Thyroid gland (tissue), 4 donors: ENCODE data around the gene SLC7A14. TPM values are rescaled to one million over a fixed set of nuclear protein-coding genes. Genes with fewer than 3 reads are reported as not detected.

Source experiments
- DNase-seq, 2 donors: peaks; one replicate each; pipeline ENCODE4 v3.0.0-alpha.2; 2019
- H3K27ac ChIP-seq, 3 donors: fragments of 200-600 bp; sonication (generic); 1 replicate in 2 of 3; 2 replicates in 1 of 3; pipeline ENCODE4 v1.5.1; 2016 to 2019; ENCODE audit warnings: mild to moderate bottlenecking in 1 of 3, moderate library complexity in 1 of 3
- H3K27me3 ChIP-seq: fragments of 200-600 bp; sonication (generic); one replicate; pipeline ENCODE4 v1.5.1; 2019
- H3K36me3 ChIP-seq, 2 donors: fragments of 200-600 bp; sonication (generic); one replicate each; pipeline ENCODE4 v1.5.1; 2016 to 2019
- H3K4me1 ChIP-seq, 2 donors: fragments of 200-600 bp; sonication (generic); one replicate each; pipeline ENCODE4 v1.5.1; 2017 to 2019
- H3K4me3 ChIP-seq, 3 donors: fragments of 200-600 bp; sonication (generic); replicated peaks in 1 of 3; 1 replicate in 2 of 3; 2 replicates in 1 of 3; pipeline ENCODE4 v1.5.1; 2016; ENCODE audit warnings: mild to moderate bottlenecking in 1 of 3
- H3K9me3 ChIP-seq: fragments of 200-600 bp; sonication (generic); one replicate; pipeline ENCODE4 v1.5.1; 2017
- POLR2A ChIP-seq, 2 donors: fragments of 450-650 bp; IDR thresholded peaks; one replicate each; pipeline ENCODE4 v1.6.1; 2017; ENCODE audit warnings: antibody characterized with exemption in 2 of 2, mild to moderate bottlenecking in 2 of 2, moderate library complexity in 1 of 2
- WGBS, 2 donors: methylation state at CpG; one replicate each; pipeline ENCODE4 v1.1.5; 2017; 5-methylcytosine and 5-hydroxymethylcytosine counted together
- intact Hi-C: fragments of 100-400 bp; cut with DNase I; formaldehyde crosslinking; loops from one replicate; pipeline ENCODE4 v1.15.1; 2023
- total RNA-seq, 4 donors: library from RNA; depleted of rRNA; stranded (reverse); fragments of >200 nt; gene quantifications; one replicate each; pipeline ENCODE4 v1.2.3, GENCODE V29; 2016
- TF ChIP-seq, protein P1 (sequence below), 6 experiments: fragments of 200-600 bp in 3 of 6; fragments of 450-650 bp in 3 of 6; sonication (generic) in 3 of 6; IDR thresholded peaks; one replicate each; pipeline ENCODE4 v1.5.1; 2016 to 2019; ENCODE audit warnings: antibody characterized with exemption in 6 of 6, mild to moderate bottlenecking in 2 of 6, inconsistent platforms in 1 of 6, moderate library complexity in 1 of 6

Gene SLC7A14
- total RNA-seq, 4 donors from 2014 or later, result 0.11 to 0.34 (median 0.13) TPM; not detected in 1

- DNase-seq, result no peak
- Histone ChIP-seq H3K9me3 (no peaks in the 10 kb centered on the region), H3K4me1 (no peaks in the 10 kb centered on the region), H3K27ac (no peak overlapping the region), H3K27me3 (no peaks in the 10 kb centered on the region), H3K4me3 (no peak overlapping the region), H3K36me3 (no peaks in the 10 kb centered on the region)
- WGBS, 2 donors, result 95 to 97% methylated on average over 11 to 14 of the region's 14 CpGs
- intact Hi-C loops, result no loop called here
- TF ChIP-seq POLR2A (IDR thresholded peaks at IDR 0.05), result no peak
- TF ChIP-seq, protein P1, sequence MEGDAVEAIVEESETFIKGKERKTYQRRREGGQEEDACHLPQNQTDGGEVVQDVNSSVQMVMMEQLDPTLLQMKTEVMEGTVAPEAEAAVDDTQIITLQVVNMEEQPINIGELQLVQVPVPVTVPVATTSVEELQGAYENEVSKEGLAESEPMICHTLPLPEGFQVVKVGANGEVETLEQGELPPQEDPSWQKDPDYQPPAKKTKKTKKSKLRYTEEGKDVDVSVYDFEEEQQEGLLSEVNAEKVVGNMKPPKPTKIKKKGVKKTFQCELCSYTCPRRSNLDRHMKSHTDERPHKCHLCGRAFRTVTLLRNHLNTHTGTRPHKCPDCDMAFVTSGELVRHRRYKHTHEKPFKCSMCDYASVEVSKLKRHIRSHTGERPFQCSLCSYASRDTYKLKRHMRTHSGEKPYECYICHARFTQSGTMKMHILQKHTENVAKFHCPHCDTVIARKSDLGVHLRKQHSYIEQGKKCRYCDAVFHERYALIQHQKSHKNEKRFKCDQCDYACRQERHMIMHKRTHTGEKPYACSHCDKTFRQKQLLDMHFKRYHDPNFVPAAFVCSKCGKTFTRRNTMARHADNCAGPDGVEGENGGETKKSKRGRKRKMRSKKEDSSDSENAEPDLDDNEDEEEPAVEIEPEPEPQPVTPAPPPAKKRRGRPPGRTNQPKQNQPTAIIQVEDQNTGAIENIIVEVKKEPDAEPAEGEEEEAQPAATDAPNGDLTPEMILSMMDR (IDR thresholded peaks at IDR 0.05), result no peak
These were observed 153.5 kb downstream of the SLC7A14 start for GRCh38 chr3:170432416-170432815.

- 95 to 97% methylated on average over 3 of the region's 3 CpGs for WGBS, 2 donors
These were observed 154.8 kb downstream of the SLC7A14 start for GRCh38 chr3:170431054-170431453.

GRCh38 chr3:170429050-170429449 lies 156.8 kb downstream of the SLC7A14 start:
- Histone ChIP-seq H3K4me3 (no peak overlapping the region), H3K36me3 (no peaks in the 10 kb centered on the region), H3K9me3 (no peaks in the 10 kb centered on the region), H3K27me3 (no peaks in the 10 kb centered on the region), H3K4me1 (no peaks in the 10 kb centered on the region), H3K27ac (no peak overlapping the region)
- WGBS, 2 donors, result 89 to 92% methylated on average over 1 of the region's 1 CpG
- DNase-seq, result no peak
- TF ChIP-seq, protein P1 (IDR thresholded peaks at IDR 0.05), result no peak
- no peak for TF ChIP-seq POLR2A (IDR thresholded peaks at IDR 0.05)
- intact Hi-C loops, result no loop called here

More at GRCh38 chr3:170431054-170431453, 154.8 kb downstream of the SLC7A14 start:
- no peaks in the 10 kb centered on the region for H3K27me3 ChIP-seq
- no peak overlapping the region for H3K4me3 ChIP-seq
- TF ChIP-seq, protein P1 (IDR thresholded peaks at IDR 0.05), result no peak
- no peak for TF ChIP-seq POLR2A (IDR thresholded peaks at IDR 0.05)
- H3K9me3 ChIP-seq, result no peaks in the 10 kb centered on the region
- H3K36me3 ChIP-seq, result no peaks in the 10 kb centered on the region
- H3K27ac ChIP-seq, result no peak overlapping the region
- intact Hi-C loops, result no loop called here
- no peaks in the 10 kb centered on the region for H3K4me1 ChIP-seq
- no peak for DNase-seq

DNA sequence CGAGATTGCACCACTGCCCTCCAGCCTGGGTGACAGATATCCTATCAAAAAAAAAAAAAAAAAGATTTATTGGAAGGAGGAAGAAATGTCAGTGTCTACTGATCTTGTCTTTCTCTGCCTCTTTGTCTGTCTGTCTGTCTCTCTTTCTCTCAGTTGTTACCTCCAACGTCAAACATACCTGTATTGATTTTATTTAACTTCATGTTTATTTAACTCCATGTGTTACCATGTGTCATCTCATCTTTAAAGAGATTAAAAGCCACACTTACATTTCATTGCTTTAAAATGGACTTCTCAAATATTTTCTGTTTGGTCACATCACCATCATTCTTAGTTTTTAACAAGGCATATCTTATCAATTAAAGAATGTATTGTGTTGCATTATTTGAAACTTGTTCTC lies 157.8 kb downstream of the SLC7A14 start:
- H3K27ac ChIP-seq, result no peak overlapping the region
- TF ChIP-seq, protein P1 (IDR thresholded peaks at IDR 0.05), result no peak
- no peak for TF ChIP-seq POLR2A (IDR thresholded peaks at IDR 0.05)
- H3K4me3 ChIP-seq, result no peak overlapping the region
- H3K36me3 ChIP-seq, result no peaks in the 10 kb centered on the region
- no peak for DNase-seq
- H3K27me3 ChIP-seq, result no peaks in the 10 kb centered on the region
- 81 to 86% methylated on average over 2 of the region's 2 CpGs for WGBS, 2 donors
- intact Hi-C loops, result no loop called here
- H3K4me1 ChIP-seq, result no peaks in the 10 kb centered on the region
- no peaks in the 10 kb centered on the region for H3K9me3 ChIP-seq

- Histone ChIP-seq H3K27me3 (no peaks in the 10 kb centered on the region), H3K9me3 (no peaks in the 10 kb centered on the region), H3K36me3 (no peaks in the 10 kb centered on the region), H3K4me1 (no peaks in the 10 kb centered on the region), H3K27ac (no peak overlapping the region), H3K4me3 (no peak overlapping the region)
- TF ChIP-seq, protein P1 (IDR thresholded peaks at IDR 0.05), result no peak
- no peak for TF ChIP-seq POLR2A (IDR thresholded peaks at IDR 0.05)
- DNase-seq, result no peak
- intact Hi-C loops, result no loop called here
- WGBS, 2 donors, result 94 to 95% methylated on average over 2 of the region's 2 CpGs
These were observed 159.6 kb downstream of the SLC7A14 start for GRCh38 chr3:170426240-170426797.
